ENCODE data around the gene RADIL.

GRCh38 chr7:4759211-4759610 is 124.3 kb downstream of the RADIL start:
- TF ChIP-seq CTCF (IDR thresholded peaks at IDR 0.05) (no peak), POLR2A (IDR thresholded peaks at IDR 0.05) (no peak)

Measured in lower leg skin (tissue), 3 donors.